BE2C (cell line): ENCODE data around the gene F11.

ENCODE experiments used
- DNase-seq: peaks from one replicate; pipeline ENCODE4 v3.0.0-alpha.2; 2020
- H3K27me3 ChIP-seq: fragments of 250-450 bp; sonication (Bioruptor Pico); 2 replicates; pipeline ENCODE4 v1.5.1; 2020; ENCODE audit warnings: mild to moderate bottlenecking
- H3K36me3 ChIP-seq: fragments of 250-450 bp; sonication (Bioruptor Pico); 2 replicates; pipeline ENCODE4 v1.5.1; 2020; ENCODE audit warnings: mild to moderate bottlenecking
- H3K4me1 ChIP-seq: fragments of 250-450 bp; sonication (Bioruptor Pico); 2 replicates; pipeline ENCODE4 v1.5.1; 2020
- H3K4me3 ChIP-seq: 2 replicates; pipeline ENCODE4 v1.5.1; 2011; ENCODE audit warnings: low read depth, low read length
- H3K9me3 ChIP-seq: fragments of 250-450 bp; sonication (Bioruptor Pico); 2 replicates; pipeline ENCODE4 v1.5.1; 2020
- CTCF ChIP-seq: IDR thresholded peaks from 2 replicates; pipeline ENCODE4 v1.5.1; 2012; ENCODE audit warnings: mild to moderate bottlenecking, low read depth, low read length

The F11 gene

GRCh38 chr4:186283311-186283710, 17.3 kb downstream of the F11 start:
- Histone ChIP-seq H3K4me3 (no peak overlapping the region), H3K4me1 (no peaks in the 10 kb centered on the region), H3K9me3 (no peaks in the 10 kb centered on the region), H3K36me3 (no peaks in the 10 kb centered on the region), H3K27me3 (peaks cover 17% of the 10 kb centered on the region)
- TF ChIP-seq CTCF, result no peak
- no peak for DNase-seq

- no peak overlapping the region for H3K4me3 ChIP-seq
- no peak for TF ChIP-seq CTCF
- H3K9me3 ChIP-seq, result no peaks in the 10 kb centered on the region
- H3K4me1 ChIP-seq, result no peaks in the 10 kb centered on the region
- H3K36me3 ChIP-seq, result no peaks in the 10 kb centered on the region
- peaks cover 17% of the 10 kb centered on the region for H3K27me3 ChIP-seq
- no peak for DNase-seq
Observed at GRCh38 chr4:186285147-186285546, 19.2 kb downstream of the F11 start.

DNA sequence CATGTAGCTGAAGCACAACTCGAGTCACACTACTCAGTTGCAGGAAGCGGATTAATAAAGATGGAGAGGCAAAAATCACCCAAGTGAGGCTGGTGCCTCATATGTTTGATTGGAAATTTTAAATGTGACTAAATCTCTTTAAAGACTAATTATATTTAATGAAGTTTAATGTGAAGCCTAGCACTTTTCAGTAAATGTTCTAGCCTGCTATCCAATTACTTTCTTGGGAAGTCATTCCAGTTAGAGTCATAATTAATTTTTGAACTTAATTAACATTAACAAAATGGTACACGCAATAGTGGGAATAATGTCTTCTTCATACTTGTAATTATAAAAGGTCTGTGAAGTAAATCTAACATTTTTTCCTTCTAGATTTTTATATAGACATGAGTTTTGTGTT, 20.6 kb downstream of the F11 start:
- peaks cover 18% of the 10 kb centered on the region for H3K27me3 ChIP-seq
- no peak for TF ChIP-seq CTCF

GRCh38 chr4:186291256-186291890, 25.4 kb downstream of the F11 start:
- Histone ChIP-seq H3K4me1 (no peaks in the 10 kb centered on the region), H3K36me3 (no peaks in the 10 kb centered on the region), H3K4me3 (no peak overlapping the region), H3K9me3 (no peaks in the 10 kb centered on the region), H3K27me3 (peaks cover 19% of the 10 kb centered on the region)
- TF ChIP-seq CTCF, result no peak
- DNase-seq, result no peak

More for the DNA sequence above, 20.6 kb downstream of the F11 start:
- H3K9me3 ChIP-seq, result no peaks in the 10 kb centered on the region
- H3K4me3 ChIP-seq, result no peak overlapping the region
- no peaks in the 10 kb centered on the region for H3K4me1 ChIP-seq
- H3K36me3 ChIP-seq, result no peaks in the 10 kb centered on the region
- DNase-seq, result no peak

DNA sequence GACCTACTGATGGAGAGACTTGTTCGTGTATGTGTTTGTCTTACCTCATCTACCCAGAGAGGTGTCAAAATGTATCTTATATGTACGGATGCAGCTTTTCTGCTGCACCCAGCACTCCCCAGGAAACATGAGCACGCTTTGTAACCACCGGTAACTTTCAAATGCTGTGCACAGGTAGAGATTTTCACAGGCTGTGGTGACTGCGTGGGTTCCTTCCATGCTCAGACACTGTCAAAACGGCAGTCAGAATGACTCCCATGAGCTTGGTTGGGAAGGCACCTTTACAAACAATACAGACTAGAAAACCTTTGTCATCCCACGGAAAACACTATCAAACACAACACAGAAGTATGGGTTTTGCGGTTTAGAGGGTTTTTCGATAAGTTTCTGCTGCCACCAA, 28.2 kb downstream of the F11 start:
- no peaks in the 10 kb centered on the region for H3K36me3 ChIP-seq
- no peak for TF ChIP-seq CTCF
- no peaks in the 10 kb centered on the region for H3K9me3 ChIP-seq
- peaks cover 14% of the 10 kb centered on the region for H3K27me3 ChIP-seq
- H3K4me3 ChIP-seq, result no peak overlapping the region
- H3K4me1 ChIP-seq, result no peaks in the 10 kb centered on the region
- no peak for DNase-seq

- DNase-seq, result no peak
Observed at GRCh38 chr4:186296481-186296880, 30.5 kb downstream of the F11 start.

More at GRCh38 chr4:186296481-186296880, 30.5 kb downstream of the F11 start:
- H3K4me1 ChIP-seq, result no peaks in the 10 kb centered on the region
- no peaks in the 10 kb centered on the region for H3K36me3 ChIP-seq
- TF ChIP-seq CTCF, result no peak
- no peaks in the 10 kb centered on the region for H3K9me3 ChIP-seq
- H3K4me3 ChIP-seq, result no peak overlapping the region
- H3K27me3 ChIP-seq, result peaks cover 5% of the 10 kb centered on the region; the same call in 1 of the 2 replicates
